HG02852 (cell line): ENCODE results near the gene TCEA3.

Source experiments
- ATAC-seq: cut with Tn5 transposase; IDR thresholded peaks from one replicate; pipeline ENCODE4 v1.9.1; 2021; ENCODE audit warnings: mild to moderate bottlenecking, moderate library complexity; ENCODE audit not compliant: unreplicated experiment

TCEA3 gene

GRCh38 chr1:23341931-23342692 is 82.4 kb downstream of the TCEA3 start:
- no peak for ATAC-seq

GRCh38 chr1:23339632-23340031 is 84.9 kb downstream of the TCEA3 start:
- no peak for ATAC-seq

- no peak for ATAC-seq
These were observed 86.7 kb downstream of the TCEA3 start for GRCh38 chr1:23337869-23338268.

- ATAC-seq = no peak
These were observed 92.8 kb downstream of the TCEA3 start for GRCh38 chr1:23331713-23332112.
